UCSD-AML1 (cell line): ENCODE measurements around the gene ATP2A3.
A peak's percentile ranks its signal among the peaks of the same experiment; 100 is the strongest.

Source experiments
- DNase-seq: peaks from one replicate; lab custom pipeline; 2025; ENCODE audit not compliant: unreplicated experiment; lab: John Stamatoyannopoulos, UW

The ATP2A3 gene

GRCh38 chr17:3973495-3974137, 9.4 kb upstream of the ATP2A3 start:
- no peak for DNase-seq

- DNase-seq = no peak
Measured at GRCh38 chr17:3972931-3973330, 8.7 kb upstream of the ATP2A3 start.

DNA sequence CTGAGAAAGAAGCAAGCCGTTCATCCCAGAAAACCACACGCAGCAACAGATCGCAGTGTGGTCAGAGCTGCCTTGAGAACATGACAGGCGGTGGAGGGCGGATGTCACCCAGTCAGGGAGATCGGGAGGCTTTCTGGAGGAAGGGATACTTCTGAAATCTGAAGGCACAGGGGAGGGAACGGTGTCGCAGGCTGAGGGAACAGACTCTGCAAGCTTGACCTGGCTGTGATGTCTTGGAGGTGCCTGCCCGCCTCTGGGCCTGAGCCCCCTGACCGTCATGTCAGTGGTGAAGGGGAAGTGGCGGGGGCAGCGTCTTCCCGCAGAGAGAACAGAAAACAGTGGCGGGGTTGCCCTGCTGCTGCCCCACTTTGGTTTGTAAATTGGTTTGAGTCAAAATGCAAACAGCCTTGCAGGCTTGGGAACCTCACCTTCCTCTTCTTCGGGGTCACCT, 8.1 kb upstream of the ATP2A3 start:
- peak; percentile 52 for DNase-seq

- no peak for DNase-seq
Measured at GRCh38 chr17:3970668-3971067, 6.4 kb upstream of the ATP2A3 start.

- DNase-seq = no peak
Measured at GRCh38 chr17:3969963-3970362, 5.7 kb upstream of the ATP2A3 start.

DNA sequence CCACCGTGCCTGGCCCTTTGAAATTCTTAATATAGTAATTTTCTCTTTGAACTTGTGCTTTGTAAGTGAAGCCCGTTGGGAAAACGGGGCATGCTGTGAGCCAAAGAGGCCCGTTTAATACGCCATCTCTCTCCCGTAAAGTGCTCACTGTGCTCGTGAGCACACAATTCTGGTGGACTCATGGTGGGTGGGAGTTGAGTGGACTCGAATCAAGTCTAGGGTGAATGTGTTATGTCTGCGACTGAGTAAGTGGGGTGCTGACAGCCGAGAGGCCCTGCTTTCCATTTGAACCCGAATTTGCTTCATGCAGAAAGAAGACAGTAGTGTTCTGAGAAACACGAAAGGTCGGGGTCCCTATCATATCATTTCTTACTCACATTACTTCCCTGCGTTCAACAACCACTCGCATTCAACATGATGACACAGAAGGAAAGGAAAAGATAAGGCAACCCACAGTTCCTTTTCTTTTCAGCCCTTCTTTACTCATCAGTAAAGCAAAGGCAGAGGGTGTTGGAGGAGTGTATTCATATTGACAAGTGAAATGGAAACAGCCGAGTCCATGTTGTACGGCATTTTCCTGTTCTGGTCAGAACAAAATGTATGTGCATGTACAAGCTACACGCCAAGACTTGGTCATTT, 4.8 kb upstream of the ATP2A3 start:
- no peak for DNase-seq

- no peak for DNase-seq
Measured at GRCh38 chr17:3968015-3968414, 3.8 kb upstream of the ATP2A3 start.

GRCh38 chr17:3966720-3967363, 2.6 kb upstream of the ATP2A3 start:
- DNase-seq = no peak

GRCh38 chr17:3965118-3965800, 1.0 kb upstream of the ATP2A3 start:
- DNase-seq = peak; percentile 88

GRCh38 chr17:3963237-3964201, 718 bp downstream of the ATP2A3 start:
- peak; percentile 87 for DNase-seq

- no peak for DNase-seq
Measured at GRCh38 chr17:3962965-3963236, 1.3 kb downstream of the ATP2A3 start.

DNA sequence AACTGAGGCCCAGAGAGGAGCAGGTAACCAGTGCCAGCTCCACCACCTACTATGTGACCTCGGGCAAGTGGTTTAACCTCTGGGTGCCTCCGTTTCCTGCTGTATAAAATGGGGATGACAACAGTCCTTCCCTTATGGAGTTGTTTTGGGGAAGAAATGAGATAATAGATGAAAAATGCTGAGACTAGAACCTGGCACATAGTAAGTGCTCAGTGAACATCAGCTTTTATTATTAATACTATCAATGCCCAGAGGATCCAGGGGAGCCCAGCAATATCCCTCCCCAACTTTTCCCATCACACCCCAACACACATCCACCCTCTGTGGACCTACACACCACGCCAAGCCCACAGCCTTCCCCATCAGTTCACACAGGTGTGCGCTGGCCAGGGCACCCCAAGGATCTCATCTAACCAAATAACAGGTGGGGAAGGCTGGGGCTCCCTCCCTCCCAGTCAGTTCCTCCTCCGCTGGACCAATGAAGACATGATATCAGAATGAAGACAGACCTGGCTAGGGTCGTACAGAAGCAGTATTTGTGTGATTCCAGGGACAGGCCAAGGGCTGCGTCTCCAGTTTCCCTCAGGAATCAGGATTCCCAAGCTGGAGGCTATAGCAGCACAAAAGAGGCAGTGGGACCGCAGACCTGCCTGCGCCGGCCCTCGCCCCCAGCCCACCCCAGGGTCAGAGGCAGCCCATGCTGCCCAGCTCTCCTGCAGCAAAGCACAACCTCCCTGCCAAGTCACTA, 1.8 kb downstream of the ATP2A3 start:
- DNase-seq = no peak

GRCh38 chr17:3961564-3962047, 2.6 kb downstream of the ATP2A3 start:
- no peak for DNase-seq

DNA sequence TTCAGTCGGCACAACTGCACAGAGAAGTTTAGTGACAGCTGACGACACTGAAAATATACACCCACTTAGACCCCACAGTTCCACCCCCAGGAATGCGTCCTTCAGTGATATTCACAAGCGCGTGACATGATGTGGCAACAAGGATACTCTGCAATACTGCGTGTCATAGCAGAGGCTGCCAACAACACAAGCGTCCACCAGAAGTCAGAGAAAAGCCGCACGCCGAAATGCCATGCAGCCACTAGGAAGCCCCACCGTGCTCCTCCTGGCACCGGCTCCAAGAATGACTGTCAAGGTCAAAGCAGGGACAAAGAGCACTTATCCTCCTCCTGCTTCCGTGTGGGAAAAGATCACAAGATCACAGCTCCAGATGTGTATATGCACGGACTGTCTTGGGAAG, 3.5 kb downstream of the ATP2A3 start:
- DNase-seq = no peak

- DNase-seq = no peak
Measured at GRCh38 chr17:3959921-3960601, 4.2 kb downstream of the ATP2A3 start.

DNA sequence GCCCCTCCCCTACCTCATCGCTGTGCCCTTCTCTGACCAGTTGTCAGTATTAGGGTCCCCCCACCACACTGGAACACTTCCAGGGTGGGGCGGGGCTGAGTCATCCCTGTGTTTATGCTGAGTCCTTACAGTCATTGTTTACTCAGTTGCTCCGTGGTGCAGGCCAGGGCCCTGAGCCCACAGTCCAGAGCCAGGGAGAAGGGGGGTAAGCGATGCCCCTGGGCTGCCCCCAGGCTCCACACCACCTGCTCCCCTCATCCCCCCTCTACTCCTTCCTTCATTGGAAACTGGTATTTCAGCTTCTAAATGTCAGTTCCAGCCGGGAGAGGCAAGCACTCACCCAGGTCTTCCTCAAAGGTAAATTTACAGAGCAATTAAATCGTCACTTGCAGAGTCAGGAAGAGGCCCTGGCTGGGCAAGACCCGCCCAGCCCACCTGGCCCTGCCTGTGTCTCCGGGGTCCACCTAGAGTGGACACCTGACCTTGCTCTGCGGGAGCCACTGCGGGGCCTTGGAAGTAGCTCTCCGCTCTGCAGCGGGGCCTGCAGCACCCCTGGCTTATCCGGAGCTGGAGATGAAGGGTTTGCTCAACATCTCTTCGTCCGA, 4.8 kb downstream of the ATP2A3 start:
- no peak for DNase-seq

DNA sequence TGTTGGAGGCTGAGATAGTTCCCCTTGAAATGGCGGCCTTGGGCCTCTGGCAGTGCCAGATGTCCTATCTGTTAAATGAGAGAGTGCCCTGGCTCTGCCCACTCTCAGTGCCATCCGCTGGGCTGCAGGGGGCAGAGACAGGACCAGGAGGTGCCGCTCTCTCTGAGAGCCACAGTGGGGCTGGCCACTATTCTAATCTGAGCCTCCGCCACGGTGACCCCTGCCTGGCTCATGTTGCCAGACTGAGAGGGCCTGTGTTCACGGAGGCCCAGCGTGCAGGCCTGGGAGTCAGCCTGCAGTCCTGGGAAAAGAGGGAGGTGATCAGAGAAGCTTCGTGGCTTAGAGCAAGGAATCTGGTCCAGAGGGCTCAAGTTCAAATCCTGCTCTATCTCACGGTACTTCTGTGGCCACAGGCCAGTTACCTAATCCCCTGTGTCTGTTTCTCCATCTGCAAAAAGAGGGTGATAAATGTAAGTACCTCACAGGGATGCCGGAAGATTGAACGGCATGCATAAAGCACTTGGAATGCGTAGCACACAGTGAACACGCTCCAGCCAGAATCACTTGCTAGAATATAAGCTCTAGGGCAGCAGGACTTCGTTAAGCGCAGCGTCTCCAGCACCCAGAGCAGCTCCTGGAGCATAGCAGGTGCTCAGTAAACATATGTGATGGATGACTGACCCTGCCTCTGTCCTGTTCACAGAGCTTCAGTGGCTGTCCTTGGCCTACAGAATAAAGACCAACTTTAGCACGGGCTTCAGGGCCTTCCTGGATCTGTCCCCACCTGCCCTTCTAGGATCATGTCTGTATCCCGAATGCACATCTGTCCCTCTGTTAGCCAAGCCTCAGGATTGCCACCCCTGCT, 6.3 kb downstream of the ATP2A3 start:
- DNase-seq = no peak

GRCh38 chr17:3956983-3957382, 7.3 kb downstream of the ATP2A3 start:
- DNase-seq = no peak
